Loucy (cell line): ENCODE results near the gene ABLIM1.

Experiments
- H2AFZ ChIP-seq: fragments of 200-600 bp; sonication (generic); 2 replicates; pipeline ENCODE4 v1.6.0; 2016; ENCODE audit warnings: antibody characterized with exemption, mild to moderate bottlenecking, low read length, moderate library complexity
- H3F3A ChIP-seq: fragments of 200-600 bp; 2 replicates; pipeline ENCODE4 v1.6.0; 2016; ENCODE audit warnings: antibody characterized with exemption, low read depth, mild to moderate bottlenecking
- H3K27me3 ChIP-seq: fragments of 200-600 bp; sonication (generic); 2 replicates; pipeline ENCODE4 v1.6.1; 2014; ENCODE audit warnings: low read length, mild to moderate bottlenecking; ENCODE audit not compliant: insufficient read depth, poor library complexity, severe bottlenecking
- H3K36me3 ChIP-seq: fragments of 200-600 bp; sonication (generic); 2 replicates; pipeline ENCODE4 v1.6.1; 2016; ENCODE audit warnings: low read length; ENCODE audit not compliant: insufficient read depth
- H3K4me1 ChIP-seq: fragments of 200-600 bp; sonication (generic); 2 replicates; pipeline ENCODE4 v1.5.1; 2014; ENCODE audit warnings: low read length, mild to moderate bottlenecking; ENCODE audit not compliant: insufficient read depth, poor library complexity, severe bottlenecking
- H3K4me2 ChIP-seq: fragments of 200-600 bp; sonication (generic); 2 replicates; pipeline ENCODE4 v1.6.0; 2014; ENCODE audit warnings: antibody characterized with exemption, low read length, low read depth, mild to moderate bottlenecking; ENCODE audit not compliant: poor library complexity, severe bottlenecking
- H3K4me3 ChIP-seq: fragments of 200-600 bp; sonication (generic); 2 replicates; pipeline ENCODE4 v1.5.1; 2014; ENCODE audit warnings: low read length, mild to moderate bottlenecking, mixed read lengths; ENCODE audit not compliant: poor library complexity, severe bottlenecking
- H3K79me2 ChIP-seq: fragments of 200-600 bp; sonication (generic); 2 replicates; pipeline ENCODE4 v1.6.1; 2014; ENCODE audit warnings: low read length; ENCODE audit not compliant: insufficient read depth
- H3K9ac ChIP-seq: fragments of 200-600 bp; sonication (generic); 2 replicates; pipeline ENCODE4 v1.6.0; 2014; ENCODE audit warnings: mild to moderate bottlenecking, low read depth, low read length, moderate library complexity; ENCODE audit not compliant: poor library complexity, severe bottlenecking
- H3K9me2 ChIP-seq: fragments of 200-600 bp; sonication (generic); replicated peaks from 2 replicates; pipeline ENCODE4 v1.6.1; 2016; ENCODE audit warnings: low read depth, low read length, mixed read lengths
- H3K9me3 ChIP-seq: fragments of 200-600 bp; sonication (generic); 2 replicates; pipeline ENCODE4 v1.6.1; 2014; ENCODE audit warnings: mild to moderate bottlenecking, antibody characterized with exemption, low read length, low read depth; ENCODE audit not compliant: insufficient read depth
- H4K20me1 ChIP-seq: fragments of 200-600 bp; sonication (generic); 2 replicates; pipeline ENCODE4 v1.6.0; 2014; ENCODE audit warnings: antibody characterized with exemption, low read length, mild to moderate bottlenecking; ENCODE audit not compliant: insufficient read depth, poor library complexity, severe bottlenecking
- CTCF ChIP-seq: fragments of 200-600 bp; sonication (generic); conservative IDR thresholded peaks from 2 replicates; pipeline ENCODE4 v1.5.1; 2014; ENCODE audit warnings: mild to moderate bottlenecking, antibody characterized with exemption, low read length
- EZH2phosphoT487 ChIP-seq: fragments of 200-600 bp; IDR thresholded peaks from 2 replicates; pipeline ENCODE4 v1.6.1; 2018; ENCODE audit warnings: antibody characterized with exemption, mild to moderate bottlenecking, moderate library complexity, borderline replicate concordance

ABLIM1 gene

GRCh38 chr10:114444819-114445218 lies 213.3 kb downstream of the ABLIM1 start:
- TF ChIP-seq CTCF, result no peak
- TF ChIP-seq EZH2phosphoT487, result no peak
- H3K27me3 ChIP-seq, result no peaks in the 10 kb centered on the region
- peaks cover 10% of the 10 kb centered on the region for H3K4me1 ChIP-seq
- no peaks in the 10 kb centered on the region for H4K20me1 ChIP-seq
- H3K79me2 ChIP-seq, result no peaks in the 10 kb centered on the region
- peaks cover 89% of the 10 kb centered on the region for H3K36me3 ChIP-seq
- H3K9ac ChIP-seq, result no peak overlapping the region
- H3F3A ChIP-seq, result no peaks in the 10 kb centered on the region
- H3K4me2 ChIP-seq, result no peak overlapping the region
- no peak overlapping the region for H3K4me3 ChIP-seq
- no peaks in the 10 kb centered on the region for H3K9me3 ChIP-seq
- H2AFZ ChIP-seq, result no peak overlapping the region
- no peaks in the 10 kb centered on the region for H3K9me2 ChIP-seq

GRCh38 chr10:114442091-114442630 lies 215.9 kb downstream of the ABLIM1 start:
- Histone ChIP-seq H3K4me2 (no peak overlapping the region), H4K20me1 (no peaks in the 10 kb centered on the region), H3K79me2 (no peaks in the 10 kb centered on the region), H3K4me1 (peaks cover 10% of the 10 kb centered on the region), H3F3A (no peaks in the 10 kb centered on the region), H3K9me3 (no peaks in the 10 kb centered on the region), H3K36me3 (peaks cover 91% of the 10 kb centered on the region), H2AFZ (no peak overlapping the region), H3K9me2 (no peaks in the 10 kb centered on the region), H3K4me3 (no peak overlapping the region), H3K27me3 (no peaks in the 10 kb centered on the region), H3K9ac (no peak overlapping the region)
- TF ChIP-seq EZH2phosphoT487, result no peak
- TF ChIP-seq CTCF, result no peak

- Histone ChIP-seq H3K9ac (no peak overlapping the region), H3K9me2 (no peaks in the 10 kb centered on the region), H3K36me3 (peaks cover 91% of the 10 kb centered on the region; the same call in 1 of the 2 replicates), H3F3A (no peaks in the 10 kb centered on the region), H4K20me1 (no peaks in the 10 kb centered on the region), H3K4me3 (no peak overlapping the region), H3K27me3 (no peaks in the 10 kb centered on the region), H3K79me2 (no peaks in the 10 kb centered on the region), H3K9me3 (no peaks in the 10 kb centered on the region), H3K4me1 (peaks cover 10% of the 10 kb centered on the region), H2AFZ (no peak overlapping the region), H3K4me2 (no peak overlapping the region)
- TF ChIP-seq EZH2phosphoT487 (no peak), CTCF (no peak)
Observed at GRCh38 chr10:114441107-114441506, 217.0 kb downstream of the ABLIM1 start.
